Neural progenitor cell (in vitro differentiated cells): ENCODE results near the gene KLRC4. TPM values are rescaled to one million over a fixed set of nuclear protein-coding genes. Genes with fewer than 3 reads are reported as not detected.

Source experiments
- DNase-seq: peaks from one replicate; pipeline ENCODE4 v3.0.0-alpha.2; 2016; ENCODE audit warnings: low spot score
- H2AFZ ChIP-seq: fragments of 200-600 bp; sonication (generic); replicated peaks from 2 replicates; pipeline ENCODE4 v1.6.1; 2016; ENCODE audit warnings: antibody characterized with exemption
- H3F3A ChIP-seq: fragments of 200-600 bp; sonication (generic); 2 replicates; pipeline ENCODE4 v1.6.1; 2016; ENCODE audit warnings: antibody characterized with exemption, low read depth
- H3K27ac ChIP-seq: fragments of 200-600 bp; sonication (generic); 2 replicates; pipeline ENCODE4 v1.5.1; 2016; ENCODE audit warnings: mild to moderate bottlenecking
- H3K27me3 ChIP-seq: fragments of 200-600 bp; sonication (generic); 2 replicates; pipeline ENCODE4 v1.6.1; 2016; ENCODE audit warnings: mild to moderate bottlenecking, moderate library complexity
- H3K36me3 ChIP-seq: fragments of 200-600 bp; sonication (generic); 2 replicates; pipeline ENCODE4 v1.5.1; 2016
- H3K4me1 ChIP-seq: fragments of 200-600 bp; sonication (generic); 2 replicates; pipeline ENCODE4 v1.6.1; 2016; ENCODE audit warnings: mixed run types
- H3K4me2 ChIP-seq: fragments of 200-600 bp; sonication (generic); 2 replicates; pipeline ENCODE4 v1.6.1; 2016
- H3K4me3 ChIP-seq: fragments of 200-600 bp; sonication (generic); 2 replicates; pipeline ENCODE4 v1.5.1; 2016
- H3K79me2 ChIP-seq: fragments of 200-600 bp; sonication (generic); 2 replicates; pipeline ENCODE4 v1.6.1; 2016; ENCODE audit warnings: low read depth
- H3K9ac ChIP-seq: fragments of 200-600 bp; sonication (generic); 2 replicates; pipeline ENCODE4 v1.6.1; 2016
- H3K9me3 ChIP-seq: fragments of 200-600 bp; sonication (generic); 2 replicates; pipeline ENCODE4 v1.5.1; 2016; ENCODE audit warnings: low read depth
- H4K20me1 ChIP-seq: fragments of 200-600 bp; sonication (generic); 2 replicates; pipeline ENCODE4 v1.6.1; 2016; ENCODE audit warnings: low read depth
- H3K27ac Mint-ChIP-seq: 3 replicates; pipeline ENCODE4 v1.8.0; 2021; ENCODE audit warnings: mixed read lengths
- H3K27me3 Mint-ChIP-seq: 2 replicates; pipeline ENCODE4 v1.8.0; 2022; ENCODE audit warnings: low read depth, mild to moderate bottlenecking, inconsistent platforms, moderate library complexity, mixed read lengths; ENCODE audit not compliant: insufficient read depth
- H3K36me3 Mint-ChIP-seq: 3 replicates; pipeline ENCODE4 v1.8.0; 2021; ENCODE audit warnings: mixed read lengths
- H3K4me1 Mint-ChIP-seq: 3 replicates; pipeline ENCODE4 v1.8.0; 2021; ENCODE audit warnings: mixed read lengths
- H3K4me3 Mint-ChIP-seq: 3 replicates; pipeline ENCODE4 v1.8.0; 2021; ENCODE audit warnings: mild to moderate bottlenecking, moderate library complexity, mixed read lengths
- H3K9me3 Mint-ChIP-seq: 3 replicates; pipeline ENCODE4 v1.8.0; 2020; ENCODE audit warnings: mixed read lengths
- EZH2 ChIP-seq: fragments of 200-600 bp; sonication (generic); IDR thresholded peaks from 2 replicates; pipeline ENCODE4 v1.6.1; 2017; ENCODE audit warnings: antibody characterized with exemption, mild to moderate bottlenecking, moderate library complexity
- EZH2phosphoT487 ChIP-seq: fragments of 200-600 bp; sonication (generic); IDR thresholded peaks from 2 replicates; pipeline ENCODE4 v1.6.1; 2017; ENCODE audit warnings: antibody characterized with exemption
- total RNA-seq: library from RNA; depleted of rRNA; stranded (reverse); fragments of >200 nt; gene quantifications from 2 replicates; pipeline ENCODE4 v1.2.3, GENCODE V29; 2015; ENCODE audit warnings: low replicate concordance
- TF ChIP-seq, protein P1 (sequence below): fragments of 200-600 bp; sonication (generic); IDR thresholded peaks from 2 replicates; pipeline ENCODE4 v1.5.1; 2017; ENCODE audit warnings: antibody characterized with exemption, mild to moderate bottlenecking

KLRC4 gene, protein sequence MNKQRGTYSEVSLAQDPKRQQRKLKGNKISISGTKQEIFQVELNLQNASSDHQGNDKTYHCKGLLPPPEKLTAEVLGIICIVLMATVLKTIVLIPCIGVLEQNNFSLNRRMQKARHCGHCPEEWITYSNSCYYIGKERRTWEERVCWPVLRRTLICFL
- total RNA-seq = not detected in 2 replicates

DNA sequence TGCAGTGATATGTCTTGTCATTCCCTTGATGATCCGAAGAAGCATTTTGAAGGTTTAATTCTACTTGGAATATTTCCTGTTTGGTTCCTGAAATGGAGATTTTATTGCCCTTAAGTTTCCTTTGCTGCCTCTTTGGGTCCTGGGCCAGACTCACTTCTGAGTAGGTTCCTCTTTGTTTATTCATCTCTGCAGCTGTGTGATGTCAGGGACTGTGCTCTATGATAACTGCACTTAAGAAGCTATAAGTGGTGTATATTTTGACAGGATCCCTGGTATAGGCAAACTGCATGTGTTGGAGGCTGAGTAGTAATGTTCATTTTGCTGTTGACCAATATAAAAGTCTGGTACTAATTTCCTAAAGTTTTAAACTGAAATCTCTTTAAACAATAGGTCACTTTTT, at the start of gene KLRC4:
TSS of gene KLRC4 (minus strand) at position 366 of the 400 bp plus-strand sequence. CDS start at position 184, 182 bp downstream.
- no peak within 1 kb of the TSS for H3K4me2 ChIP-seq
- H3K27ac Mint-ChIP-seq = peak within 1 kb of the TSS; percentile 33
- H3F3A ChIP-seq = no peaks in the 10 kb centered on the region
- H3K36me3 ChIP-seq = no peaks in the 10 kb centered on the region
- H3K9me3 Mint-ChIP-seq = no peaks in the 10 kb centered on the region
- no peak within 1 kb of the TSS for H2AFZ ChIP-seq
- H3K9me3 ChIP-seq = no peaks in the 10 kb centered on the region
- no peak for DNase-seq
- H3K27ac ChIP-seq = no peak within 1 kb of the TSS
- H3K4me3 Mint-ChIP-seq = no peak within 1 kb of the TSS
- H3K27me3 Mint-ChIP-seq = no peaks in the 10 kb centered on the region
- H4K20me1 ChIP-seq = no peaks in the 10 kb centered on the region
- no peak within 1 kb of the TSS for H3K9ac ChIP-seq
- TF ChIP-seq EZH2 (no peak), EZH2phosphoT487 (no peak)
- TF ChIP-seq, protein P1, sequence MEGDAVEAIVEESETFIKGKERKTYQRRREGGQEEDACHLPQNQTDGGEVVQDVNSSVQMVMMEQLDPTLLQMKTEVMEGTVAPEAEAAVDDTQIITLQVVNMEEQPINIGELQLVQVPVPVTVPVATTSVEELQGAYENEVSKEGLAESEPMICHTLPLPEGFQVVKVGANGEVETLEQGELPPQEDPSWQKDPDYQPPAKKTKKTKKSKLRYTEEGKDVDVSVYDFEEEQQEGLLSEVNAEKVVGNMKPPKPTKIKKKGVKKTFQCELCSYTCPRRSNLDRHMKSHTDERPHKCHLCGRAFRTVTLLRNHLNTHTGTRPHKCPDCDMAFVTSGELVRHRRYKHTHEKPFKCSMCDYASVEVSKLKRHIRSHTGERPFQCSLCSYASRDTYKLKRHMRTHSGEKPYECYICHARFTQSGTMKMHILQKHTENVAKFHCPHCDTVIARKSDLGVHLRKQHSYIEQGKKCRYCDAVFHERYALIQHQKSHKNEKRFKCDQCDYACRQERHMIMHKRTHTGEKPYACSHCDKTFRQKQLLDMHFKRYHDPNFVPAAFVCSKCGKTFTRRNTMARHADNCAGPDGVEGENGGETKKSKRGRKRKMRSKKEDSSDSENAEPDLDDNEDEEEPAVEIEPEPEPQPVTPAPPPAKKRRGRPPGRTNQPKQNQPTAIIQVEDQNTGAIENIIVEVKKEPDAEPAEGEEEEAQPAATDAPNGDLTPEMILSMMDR = no peak
- no peaks in the 10 kb centered on the region for H3K4me1 Mint-ChIP-seq
- H3K4me3 ChIP-seq = no peak within 1 kb of the TSS
- no peaks in the 10 kb centered on the region for H3K27me3 ChIP-seq
- no peaks in the 10 kb centered on the region for H3K79me2 ChIP-seq
- H3K4me1 ChIP-seq = no peaks in the 10 kb centered on the region
- no peaks in the 10 kb centered on the region for H3K36me3 Mint-ChIP-seq

DNA sequence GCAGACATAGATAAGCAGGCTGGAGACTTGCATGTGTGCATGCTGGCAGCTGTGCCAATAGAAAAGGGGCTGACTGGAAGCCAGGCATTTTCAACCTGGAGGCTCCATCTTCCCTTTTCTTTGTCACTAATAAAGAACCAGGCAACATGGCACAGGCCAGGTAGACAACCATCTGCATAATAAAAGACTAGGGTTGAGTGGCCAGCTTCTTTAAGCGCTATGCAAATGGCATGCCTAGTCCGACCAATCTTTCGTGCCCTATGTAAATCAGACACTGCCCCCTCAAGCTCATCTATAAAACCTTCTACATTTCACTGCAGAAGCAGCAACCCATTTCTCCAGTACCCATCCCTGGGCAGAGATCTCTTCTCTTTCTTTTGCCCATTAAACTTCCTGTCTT, 48.2 kb upstream of the KLRC4 start:
- H3K4me2 ChIP-seq = no peak overlapping the region
- H3F3A ChIP-seq = no peaks in the 10 kb centered on the region
- no peak overlapping the region for H3K4me3 ChIP-seq
- H3K9ac ChIP-seq = no peak overlapping the region
- H3K27ac ChIP-seq = no peak overlapping the region
- peak; percentile 11 for DNase-seq
- Mint-ChIP-seq H3K4me3 (no peak overlapping the region), H3K36me3 (no peaks in the 10 kb centered on the region), H3K27ac (no peak overlapping the region), H3K4me1 (no peaks in the 10 kb centered on the region), H3K9me3 (peaks cover 26% of the 10 kb centered on the region), H3K27me3 (no peaks in the 10 kb centered on the region)
- no peaks in the 10 kb centered on the region for H3K36me3 ChIP-seq
- H2AFZ ChIP-seq = peak overlapping the region; percentile 69
- H3K27me3 ChIP-seq = no peaks in the 10 kb centered on the region
- no peaks in the 10 kb centered on the region for H4K20me1 ChIP-seq
- no peaks in the 10 kb centered on the region for H3K79me2 ChIP-seq
- TF ChIP-seq EZH2 (no peak), EZH2phosphoT487 (no peak)
- H3K9me3 ChIP-seq = no peaks in the 10 kb centered on the region
- no peaks in the 10 kb centered on the region for H3K4me1 ChIP-seq

DNA sequence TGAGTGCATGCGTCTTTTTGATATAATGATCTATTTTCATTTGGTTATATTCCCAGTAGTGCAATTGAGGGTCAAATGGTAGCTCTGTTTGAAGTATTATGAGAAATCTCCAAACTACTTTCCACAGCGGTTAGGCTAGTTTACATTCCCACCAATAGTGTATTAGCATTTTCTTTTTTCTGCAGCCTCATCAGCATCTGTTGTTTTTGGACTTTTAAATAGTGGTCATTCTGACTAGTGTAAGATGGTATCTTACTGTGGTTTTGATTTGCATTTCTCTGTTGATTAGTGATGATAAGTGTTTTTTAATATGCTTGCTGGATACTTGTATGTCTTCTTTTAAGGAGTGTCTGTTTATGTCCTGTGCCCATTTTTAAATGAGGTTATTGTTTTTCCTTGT, 47.3 kb upstream of the KLRC4 start:
- Histone ChIP-seq H3K9me3 (no peaks in the 10 kb centered on the region), H2AFZ (no peak overlapping the region), H3K27ac (no peak overlapping the region), H3F3A (no peaks in the 10 kb centered on the region), H3K4me2 (no peak overlapping the region), H3K79me2 (no peaks in the 10 kb centered on the region), H3K36me3 (no peaks in the 10 kb centered on the region), H3K4me1 (no peaks in the 10 kb centered on the region), H3K9ac (no peak overlapping the region), H3K4me3 (no peak overlapping the region), H4K20me1 (no peaks in the 10 kb centered on the region), H3K27me3 (no peaks in the 10 kb centered on the region)
- Mint-ChIP-seq H3K9me3 (peaks cover 25% of the 10 kb centered on the region), H3K4me1 (no peaks in the 10 kb centered on the region), H3K4me3 (no peak overlapping the region), H3K27ac (no peak overlapping the region), H3K36me3 (no peaks in the 10 kb centered on the region), H3K27me3 (no peaks in the 10 kb centered on the region)
- TF ChIP-seq, protein P1 = no peak
- TF ChIP-seq EZH2 = no peak
- no peak for TF ChIP-seq EZH2phosphoT487
- DNase-seq = no peak

DNA sequence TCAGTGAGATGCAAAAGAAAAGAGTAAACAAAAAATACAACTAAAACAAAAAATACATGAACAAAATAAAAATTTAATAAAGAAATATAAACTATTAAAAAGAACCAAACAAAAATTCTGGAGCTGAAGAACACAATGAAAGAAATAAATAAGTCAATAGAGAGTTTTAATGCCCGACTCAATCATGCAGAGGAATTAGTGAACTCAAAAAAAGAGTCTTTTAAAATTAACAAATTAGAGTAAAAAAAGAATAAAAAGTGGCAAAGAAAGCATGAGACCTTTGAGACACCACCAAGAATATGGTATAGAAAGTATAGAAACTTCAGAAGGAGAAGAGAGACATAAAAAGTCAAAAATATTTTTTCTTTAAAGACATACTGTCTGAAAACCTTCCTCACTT, 46.2 kb upstream of the KLRC4 start:
- H4K20me1 ChIP-seq = no peaks in the 10 kb centered on the region
- no peak overlapping the region for H3K9ac ChIP-seq
- no peak overlapping the region for H3K4me3 ChIP-seq
- H2AFZ ChIP-seq = no peak overlapping the region
- TF ChIP-seq EZH2 = no peak
- TF ChIP-seq, protein P1 = no peak
- no peak for TF ChIP-seq EZH2phosphoT487
- Mint-ChIP-seq H3K27me3 (no peaks in the 10 kb centered on the region), H3K4me1 (no peaks in the 10 kb centered on the region), H3K27ac (no peak overlapping the region), H3K9me3 (peaks cover 23% of the 10 kb centered on the region), H3K4me3 (no peak overlapping the region), H3K36me3 (no peaks in the 10 kb centered on the region)
- H3K79me2 ChIP-seq = no peaks in the 10 kb centered on the region
- H3K27ac ChIP-seq = no peak overlapping the region
- no peaks in the 10 kb centered on the region for H3K36me3 ChIP-seq
- no peaks in the 10 kb centered on the region for H3K4me1 ChIP-seq
- DNase-seq = no peak
- no peaks in the 10 kb centered on the region for H3K9me3 ChIP-seq
- H3F3A ChIP-seq = no peaks in the 10 kb centered on the region
- no peak overlapping the region for H3K4me2 ChIP-seq
- no peaks in the 10 kb centered on the region for H3K27me3 ChIP-seq
